Measurements from ENCODE around the gene ODC1. TPM values are rescaled to one million over a fixed set of nuclear protein-coding genes. Genes with fewer than 3 reads are reported as not detected.

The ODC1 gene
- polyA plus RNA-seq, 1 donor (not counting 4 experiments of a cell fraction or from before 2014, with no cell fraction given) = 637 TPM

DNA sequence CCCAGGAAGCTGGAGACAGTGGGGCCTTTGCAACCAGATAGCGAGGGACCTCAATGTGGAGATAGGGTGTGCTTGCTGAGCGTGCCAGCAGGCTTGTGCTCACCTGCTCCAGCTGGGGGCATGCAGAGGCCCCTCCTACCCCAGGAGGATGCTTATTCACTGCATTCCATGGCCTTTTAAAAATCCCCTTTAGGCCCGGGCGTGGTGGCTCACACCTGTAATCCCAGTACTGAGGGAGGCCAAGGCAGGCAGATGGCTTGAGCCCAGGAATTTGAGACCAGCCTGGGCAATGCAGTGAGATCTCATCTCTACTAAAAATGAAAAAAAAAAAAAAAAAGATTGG, 54.5 kb downstream of the ODC1 start:
- dilution Hi-C loops (cut with MboI; ENCODE audit: extremely low pct_ligation_motif_present, low sequenced_read_pairs) = no loop called here
- Histone ChIP-seq H3K9ac (ENCODE audit: control insufficient read depth, extremely low read depth, insufficient read depth, low read length) (no peak overlapping the region), H3K27ac (ENCODE audit: control insufficient read depth, insufficient read depth, low read length) (peak overlapping the region; percentile 13), H3K4me3 (ENCODE audit: control insufficient read depth in 2 of 3, extremely low read depth in 1 of 3, insufficient read depth in 2 of 3, low read depth in 1 of 3, low read length in 3 of 3) (no peak overlapping the region), H2AFZ (ENCODE audit: control insufficient read depth, low read length) (no peak overlapping the region), H3K4me2 (ENCODE audit: control insufficient read depth, extremely low read depth, insufficient read depth, low read depth, low read length) (peak overlapping the region; percentile 12), H3K79me2 (ENCODE audit: control insufficient read depth, insufficient read depth, low read length) (peaks cover 4% of the 10 kb centered on the region), H3K27me3 (ENCODE audit: control insufficient read depth, extremely low read depth, insufficient read depth, low read length) (no peaks in the 10 kb centered on the region), H3K9me3 (ENCODE audit: control insufficient read depth, low read depth, low read length) (no peaks in the 10 kb centered on the region), H3K36me3 (ENCODE audit: control insufficient read depth in 2 of 2, extremely low read depth in 1 of 2, insufficient read depth in 2 of 2, low read length in 2 of 2) (peaks cover 1 to 4% of the 10 kb centered on the region in 2 experiments), H3K4me1 (ENCODE audit: control insufficient read depth, extremely low read depth, insufficient read depth, low read length) (peaks cover 36% of the 10 kb centered on the region), H3K9me1 (ENCODE audit: control insufficient read depth, extremely low read depth, insufficient read depth, low read length) (peaks cover 6% of the 10 kb centered on the region), H4K20me1 (ENCODE audit: control insufficient read depth, extremely low read depth, insufficient read depth, low read length) (no peaks in the 10 kb centered on the region)
- no peak for TF ChIP-seq EZH2 (IDR thresholded peaks at IDR 0.05; ENCODE audit: low read length)
- TF ChIP-seq, protein P1, sequence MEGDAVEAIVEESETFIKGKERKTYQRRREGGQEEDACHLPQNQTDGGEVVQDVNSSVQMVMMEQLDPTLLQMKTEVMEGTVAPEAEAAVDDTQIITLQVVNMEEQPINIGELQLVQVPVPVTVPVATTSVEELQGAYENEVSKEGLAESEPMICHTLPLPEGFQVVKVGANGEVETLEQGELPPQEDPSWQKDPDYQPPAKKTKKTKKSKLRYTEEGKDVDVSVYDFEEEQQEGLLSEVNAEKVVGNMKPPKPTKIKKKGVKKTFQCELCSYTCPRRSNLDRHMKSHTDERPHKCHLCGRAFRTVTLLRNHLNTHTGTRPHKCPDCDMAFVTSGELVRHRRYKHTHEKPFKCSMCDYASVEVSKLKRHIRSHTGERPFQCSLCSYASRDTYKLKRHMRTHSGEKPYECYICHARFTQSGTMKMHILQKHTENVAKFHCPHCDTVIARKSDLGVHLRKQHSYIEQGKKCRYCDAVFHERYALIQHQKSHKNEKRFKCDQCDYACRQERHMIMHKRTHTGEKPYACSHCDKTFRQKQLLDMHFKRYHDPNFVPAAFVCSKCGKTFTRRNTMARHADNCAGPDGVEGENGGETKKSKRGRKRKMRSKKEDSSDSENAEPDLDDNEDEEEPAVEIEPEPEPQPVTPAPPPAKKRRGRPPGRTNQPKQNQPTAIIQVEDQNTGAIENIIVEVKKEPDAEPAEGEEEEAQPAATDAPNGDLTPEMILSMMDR (optimal IDR thresholded peaks at IDR 0.05 in 1 of 3, IDR thresholded peaks at IDR 0.05 in 1 of 3, conservative IDR thresholded peaks at IDR 0.05 in 1 of 3; ENCODE audit: extremely low read depth in 1 of 3, insufficient read depth in 2 of 3, low read length in 3 of 3) = no peak
- FAIRE-seq = no peak
- peak; percentile 79 for DNase-seq (ENCODE audit: low read depth, low spot score)

DNA sequence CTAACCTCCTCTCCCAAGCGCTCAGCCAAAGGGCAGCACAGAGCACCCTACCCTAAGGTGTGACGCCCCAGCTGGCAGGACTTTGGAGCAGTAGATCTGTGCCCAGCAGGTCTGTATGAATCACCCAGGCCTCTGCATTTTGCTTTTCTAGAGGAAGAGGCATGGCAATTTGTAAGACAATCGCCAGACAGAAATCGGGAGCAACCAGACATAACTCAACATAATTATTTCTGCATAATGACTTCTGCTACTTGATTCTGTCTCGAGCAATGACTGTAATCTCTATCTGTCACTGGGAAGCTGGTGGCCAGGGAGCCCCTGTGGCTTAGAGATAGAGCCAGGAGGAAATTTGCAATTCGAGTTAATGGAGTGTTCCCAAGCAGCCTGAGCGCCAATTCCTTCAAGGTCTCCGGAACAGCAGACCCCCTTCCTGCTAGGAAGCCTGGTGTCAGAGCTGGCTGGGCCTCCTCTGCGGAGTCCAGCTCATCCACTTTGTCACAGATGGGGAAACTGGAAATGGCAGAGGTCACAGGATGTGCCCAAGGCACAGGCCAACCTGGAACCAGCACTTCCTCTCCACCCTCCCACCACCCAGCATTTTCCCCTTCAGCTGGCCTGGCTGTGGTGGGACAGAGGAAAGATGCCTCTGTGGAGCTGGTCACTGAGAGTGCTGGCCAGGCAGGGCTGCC, 55.0 kb downstream of the ODC1 start:
- Histone ChIP-seq H3K36me3 (ENCODE audit: control insufficient read depth in 2 of 2, extremely low read depth in 1 of 2, insufficient read depth in 2 of 2, low read length in 2 of 2) (peaks cover 1 to 4% of the 10 kb centered on the region in 2 experiments), H3K9ac (ENCODE audit: control insufficient read depth, extremely low read depth, insufficient read depth, low read length) (no peak overlapping the region), H3K27me3 (ENCODE audit: control insufficient read depth, extremely low read depth, insufficient read depth, low read length) (no peaks in the 10 kb centered on the region), H2AFZ (ENCODE audit: control insufficient read depth, low read length) (no peak overlapping the region), H3K4me3 (ENCODE audit: control insufficient read depth in 2 of 3, extremely low read depth in 1 of 3, insufficient read depth in 2 of 3, low read depth in 1 of 3, low read length in 3 of 3) (no peak overlapping the region), H4K20me1 (ENCODE audit: control insufficient read depth, extremely low read depth, insufficient read depth, low read length) (no peaks in the 10 kb centered on the region), H3K9me3 (ENCODE audit: control insufficient read depth, low read depth, low read length) (no peaks in the 10 kb centered on the region), H3K4me2 (ENCODE audit: control insufficient read depth, extremely low read depth, insufficient read depth, low read depth, low read length) (peak overlapping the region; percentile 12), H3K9me1 (ENCODE audit: control insufficient read depth, extremely low read depth, insufficient read depth, low read length) (peaks cover 6% of the 10 kb centered on the region), H3K4me1 (ENCODE audit: control insufficient read depth, extremely low read depth, insufficient read depth, low read length) (peaks cover 36% of the 10 kb centered on the region), H3K27ac (ENCODE audit: control insufficient read depth, insufficient read depth, low read length) (peak overlapping the region; percentile 13), H3K79me2 (ENCODE audit: control insufficient read depth, insufficient read depth, low read length) (peaks cover 4% of the 10 kb centered on the region)
- dilution Hi-C loops (cut with MboI; ENCODE audit: extremely low pct_ligation_motif_present, low sequenced_read_pairs) = no loop called here
- FAIRE-seq (no peak), DNase-seq (ENCODE audit: low read depth, low spot score) (no peak)
- TF ChIP-seq, protein P1 (optimal IDR thresholded peaks at IDR 0.05 in 1 of 3, IDR thresholded peaks at IDR 0.05 in 1 of 3, conservative IDR thresholded peaks at IDR 0.05 in 1 of 3; ENCODE audit: extremely low read depth in 1 of 3, insufficient read depth in 2 of 3, low read length in 3 of 3) = no peak
- no peak for TF ChIP-seq EZH2 (IDR thresholded peaks at IDR 0.05; ENCODE audit: low read length)
